Measurements from ENCODE around the gene TMCO4.

Gene TMCO4

GRCh38 chr1:19754482-19754881 lies 45.2 kb downstream of the TMCO4 start:
- ChIA-PET POLR2A (ENCODE audit: low non-redundant PET) (no interaction called here), CTCF (interaction anchor here (0.6 kb wide), 1 partner anchor 77 kb away, joined by 5 read pairs; no protein-coding TSS in a partner anchor)
- no peak for TF ChIP-seq CTCF (conservative IDR thresholded peaks at IDR 0.05; ENCODE audit: low read depth)
- no peak overlapping the region for H3K27ac ChIP-seq
- no peak for DNase-seq (ENCODE audit: low spot score)

GRCh38 chr1:19752083-19752696 lies 47.5 kb downstream of the TMCO4 start:
- DNase-seq (ENCODE audit: low spot score), result no peak
- POLR2A ChIA-PET (ENCODE audit: low non-redundant PET), result no interaction called here

GRCh38 chr1:19750882-19751276 lies 48.8 kb downstream of the TMCO4 start:
- POLR2A ChIA-PET (ENCODE audit: low non-redundant PET), result no interaction called here
- no peak for TF ChIP-seq CTCF (conservative IDR thresholded peaks at IDR 0.05; ENCODE audit: low read depth)
- CTCF ChIA-PET, result no interaction called here
- H3K27ac ChIP-seq, result no peak overlapping the region
- DNase-seq (ENCODE audit: low spot score), result no peak

More at GRCh38 chr1:19752083-19752696, 47.5 kb downstream of the TMCO4 start:
- no peak overlapping the region for H3K27ac ChIP-seq
- no peak for TF ChIP-seq CTCF (conservative IDR thresholded peaks at IDR 0.05; ENCODE audit: low read depth)
- CTCF ChIA-PET, result no interaction called here

GRCh38 chr1:19750101-19750881 lies 49.4 kb downstream of the TMCO4 start:
- peak; percentile 14 for DNase-seq (ENCODE audit: low spot score)
- H3K27ac ChIP-seq, result no peak overlapping the region
- POLR2A ChIA-PET (ENCODE audit: low non-redundant PET), result no interaction called here
- CTCF ChIA-PET, result no interaction called here
- no peak for TF ChIP-seq CTCF (conservative IDR thresholded peaks at IDR 0.05; ENCODE audit: low read depth)

- CTCF ChIA-PET, result interaction anchor here (1.2 kb wide), 1 partner anchor 12 kb away, joined by 5 read pairs; no protein-coding TSS in a partner anchor
- POLR2A ChIA-PET (ENCODE audit: low non-redundant PET), result no interaction called here
Measured at GRCh38 chr1:19749685-19750084, 50.0 kb downstream of the TMCO4 start.

GRCh38 chr1:19747761-19748160 lies 52.0 kb downstream of the TMCO4 start:
- no peak overlapping the region for H3K27ac ChIP-seq
- ChIA-PET POLR2A (ENCODE audit: low non-redundant PET) (interaction anchor here (0.5 kb wide), 1 partner anchor 262 kb away, joined by 3 read pairs; the partner anchor contains the start of gene CAPZB), CTCF (no interaction called here)
- no peak for DNase-seq (ENCODE audit: low spot score)
- no peak for TF ChIP-seq CTCF (conservative IDR thresholded peaks at IDR 0.05; ENCODE audit: low read depth)

More at GRCh38 chr1:19749685-19750084, 50.0 kb downstream of the TMCO4 start:
- no peak overlapping the region for H3K27ac ChIP-seq
- TF ChIP-seq CTCF (conservative IDR thresholded peaks at IDR 0.05; ENCODE audit: low read depth), result no peak
- no peak for DNase-seq (ENCODE audit: low spot score)
